SH-SY5Y (cell line): ENCODE results near the gene ARFGEF3.

Source experiments
- GATA2 ChIP-seq: IDR thresholded peaks from 2 replicates; pipeline ENCODE4 v1.6.1; 2011; ENCODE audit warnings: mild to moderate bottlenecking, low read depth, low read length
- GATA3 ChIP-seq: IDR thresholded peaks from 2 replicates; pipeline ENCODE4 v1.6.1; 2011; ENCODE audit warnings: low read depth, mild to moderate bottlenecking, low read length, moderate library complexity

DNA sequence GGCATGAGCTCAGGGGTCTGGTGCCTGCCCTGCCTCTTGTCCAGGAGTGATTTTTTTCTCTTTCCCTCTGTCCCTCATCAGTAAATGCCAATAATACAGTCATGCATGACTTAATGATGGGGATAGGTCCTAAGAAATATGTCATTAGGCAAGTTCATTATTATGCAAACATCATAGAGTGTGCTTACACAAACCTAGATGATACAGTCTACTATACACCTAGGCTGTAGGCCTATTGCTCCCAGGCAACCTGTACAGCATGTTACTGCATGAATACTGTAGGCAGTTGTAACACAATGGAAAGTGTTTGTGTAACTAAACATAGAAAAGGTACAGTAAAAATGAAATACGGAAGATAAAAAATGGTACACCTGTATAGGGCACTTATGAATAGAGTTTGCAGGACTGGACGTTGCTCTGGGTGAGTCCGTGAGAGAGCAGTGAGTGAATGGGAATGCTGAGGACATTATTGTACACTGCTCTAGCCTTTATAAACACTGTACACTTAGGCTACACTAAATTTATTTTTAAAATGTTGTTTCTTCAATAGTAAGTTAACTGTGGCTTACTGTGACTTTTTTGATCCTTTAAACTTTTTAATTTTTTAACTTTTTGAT, 34.5 kb downstream of the ARFGEF3 start:
- TF ChIP-seq GATA2: no peak
- TF ChIP-seq GATA3: no peak
